ENCODE data around the gene KASH5. TPM values are rescaled to one million over a fixed set of nuclear protein-coding genes. Genes with fewer than 3 reads are reported as not detected.

KASH5 gene
- total and polyA plus RNA-seq, 4 donors, result 0.52 to 2.9 (median 1.5) TPM; not detected in 1

DNA sequence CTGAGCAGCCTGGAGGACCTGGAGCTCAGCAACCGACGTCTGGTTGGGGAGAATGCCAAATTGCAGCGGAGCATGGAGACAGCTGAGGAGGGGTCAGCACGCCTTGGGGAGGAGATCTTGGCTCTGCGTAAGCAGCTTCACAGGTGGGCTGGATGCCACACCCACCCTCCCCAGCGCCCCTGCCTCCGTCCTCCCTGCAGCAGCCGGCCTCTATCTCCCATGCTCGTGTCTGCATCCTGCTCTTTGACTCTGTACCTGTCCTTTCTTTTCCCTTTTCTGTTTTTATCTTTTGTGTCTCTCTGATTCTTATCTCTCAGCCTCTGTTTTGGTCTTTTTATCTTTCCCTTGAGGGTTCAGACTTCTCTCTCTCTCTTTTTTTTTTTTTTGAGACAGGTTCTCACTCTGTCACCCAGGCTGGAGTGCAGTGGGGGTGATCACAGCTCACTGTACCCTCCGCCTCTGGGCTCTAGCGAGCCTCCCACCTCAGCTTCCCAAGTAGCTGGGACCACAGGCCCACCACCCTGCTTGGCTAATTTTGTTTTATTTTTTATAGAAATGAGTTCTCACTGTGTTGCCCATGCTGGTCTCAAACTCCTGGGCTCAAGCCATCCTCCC, 10.1 kb downstream of the KASH5 start:
- Histone ChIP-seq H3K9ac (ENCODE audit: insufficient read depth in 1 of 2, low read length in 2 of 2) (no peak overlapping the region), H3K4me3 (no peak overlapping the region), H3K9me3 (ENCODE audit: control insufficient read depth in 4 of 4, insufficient read depth in 3 of 4, low read length in 3 of 4) (no peaks in the 10 kb centered on the region), H3K27ac (ENCODE audit: low read depth in 1 of 2, low read length in 1 of 2) (no peak overlapping the region), H3K27me3 (ENCODE audit: control insufficient read depth in 3 of 3, insufficient read depth in 3 of 3, low read length in 2 of 3) (peaks cover 0 to 7% (median 3%) of the 10 kb centered on the region in 3 donors), H3K36me3 (ENCODE audit: control insufficient read depth in 4 of 4, insufficient read depth in 4 of 4, low read length in 4 of 4) (no peaks in the 10 kb centered on the region), H3K4me1 (ENCODE audit: control insufficient read depth in 5 of 5, insufficient read depth in 5 of 5, low read length in 5 of 5) (no peaks in the 10 kb centered on the region)
- TF ChIP-seq, protein P1, sequence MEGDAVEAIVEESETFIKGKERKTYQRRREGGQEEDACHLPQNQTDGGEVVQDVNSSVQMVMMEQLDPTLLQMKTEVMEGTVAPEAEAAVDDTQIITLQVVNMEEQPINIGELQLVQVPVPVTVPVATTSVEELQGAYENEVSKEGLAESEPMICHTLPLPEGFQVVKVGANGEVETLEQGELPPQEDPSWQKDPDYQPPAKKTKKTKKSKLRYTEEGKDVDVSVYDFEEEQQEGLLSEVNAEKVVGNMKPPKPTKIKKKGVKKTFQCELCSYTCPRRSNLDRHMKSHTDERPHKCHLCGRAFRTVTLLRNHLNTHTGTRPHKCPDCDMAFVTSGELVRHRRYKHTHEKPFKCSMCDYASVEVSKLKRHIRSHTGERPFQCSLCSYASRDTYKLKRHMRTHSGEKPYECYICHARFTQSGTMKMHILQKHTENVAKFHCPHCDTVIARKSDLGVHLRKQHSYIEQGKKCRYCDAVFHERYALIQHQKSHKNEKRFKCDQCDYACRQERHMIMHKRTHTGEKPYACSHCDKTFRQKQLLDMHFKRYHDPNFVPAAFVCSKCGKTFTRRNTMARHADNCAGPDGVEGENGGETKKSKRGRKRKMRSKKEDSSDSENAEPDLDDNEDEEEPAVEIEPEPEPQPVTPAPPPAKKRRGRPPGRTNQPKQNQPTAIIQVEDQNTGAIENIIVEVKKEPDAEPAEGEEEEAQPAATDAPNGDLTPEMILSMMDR (IDR thresholded peaks at IDR 0.05; ENCODE audit: control extremely low read depth, extremely low read depth), result no peak
- 79 to 82% methylated on average over 11 of the region's 11 CpGs for WGBS, 2 donors
- no peak for ATAC-seq (ENCODE audit: insufficient read depth, low FRiP score)
- no peak for DNase-seq

DNA sequence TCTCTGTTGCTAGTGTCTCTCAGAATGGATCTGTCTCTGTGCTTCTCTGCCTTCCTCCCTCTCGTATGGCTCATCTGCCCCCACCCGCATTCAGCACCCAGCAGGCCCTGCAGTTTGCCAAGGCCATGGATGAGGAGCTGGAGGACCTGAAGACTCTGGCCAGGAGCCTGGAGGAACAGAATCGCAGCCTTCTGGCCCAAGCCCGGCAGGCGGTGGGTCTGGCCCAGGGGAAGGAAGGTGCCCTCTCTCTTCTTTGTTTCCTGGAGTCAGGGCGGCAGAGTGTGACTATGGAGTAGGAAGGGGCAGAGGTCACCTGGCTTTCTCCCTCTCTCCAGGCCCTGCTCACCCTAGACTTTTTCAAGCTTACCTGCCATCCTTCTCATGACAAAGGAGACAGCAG, 10.9 kb downstream of the KASH5 start:
- Histone ChIP-seq H3K9me3 (ENCODE audit: control insufficient read depth in 4 of 4, insufficient read depth in 3 of 4, low read length in 3 of 4) (no peaks in the 10 kb centered on the region), H3K9ac (ENCODE audit: insufficient read depth in 1 of 2, low read length in 2 of 2) (no peak overlapping the region), H3K27me3 (ENCODE audit: control insufficient read depth in 3 of 3, insufficient read depth in 3 of 3, low read length in 2 of 3) (peaks cover 0 to 3% (median 0%) of the 10 kb centered on the region in 3 donors), H3K4me3 (no peak overlapping the region), H3K36me3 (ENCODE audit: control insufficient read depth in 4 of 4, insufficient read depth in 4 of 4, low read length in 4 of 4) (no peaks in the 10 kb centered on the region), H3K4me1 (ENCODE audit: control insufficient read depth in 5 of 5, insufficient read depth in 5 of 5, low read length in 5 of 5) (no peaks in the 10 kb centered on the region), H3K27ac (ENCODE audit: low read depth in 1 of 2, low read length in 1 of 2) (no peak overlapping the region)
- no peak for ATAC-seq (ENCODE audit: insufficient read depth, low FRiP score)
- TF ChIP-seq, protein P1 (IDR thresholded peaks at IDR 0.05; ENCODE audit: control extremely low read depth, extremely low read depth), result no peak
- WGBS, 2 donors, result 84 to 91% methylated on average over 6 of the region's 6 CpGs
- DNase-seq, result no peak

DNA sequence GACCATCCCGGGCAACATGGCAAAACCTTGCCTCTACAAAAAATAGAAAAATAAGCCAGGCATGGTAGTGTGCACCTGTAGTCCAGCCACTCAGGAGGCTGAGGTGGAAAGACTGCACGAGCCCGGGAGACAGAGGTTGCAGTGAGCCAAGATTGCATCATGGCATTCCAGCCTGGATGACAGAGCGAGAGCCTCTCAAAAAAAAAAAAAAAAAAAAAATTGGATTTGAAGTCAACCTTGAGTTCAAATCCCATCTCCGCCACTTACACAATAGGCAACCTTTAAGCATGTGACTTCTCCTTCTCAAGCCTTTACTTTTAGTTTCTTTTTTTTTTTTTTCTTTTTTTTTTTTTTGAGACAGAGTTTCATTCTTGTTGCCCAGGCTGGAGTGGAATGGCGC, 12.0 kb downstream of the KASH5 start:
- no peaks in the 10 kb centered on the region for H3K9me3 ChIP-seq (ENCODE audit: control insufficient read depth in 4 of 4, insufficient read depth in 3 of 4, low read length in 3 of 4)
- no peak overlapping the region for H3K27ac ChIP-seq (ENCODE audit: low read depth in 1 of 2, low read length in 1 of 2)
- 78 to 82% methylated on average over 6 of the region's 6 CpGs for WGBS, 2 donors
- ATAC-seq (ENCODE audit: insufficient read depth, low FRiP score) (no peak), DNase-seq (no peak)
- no peaks in the 10 kb centered on the region for H3K27me3 ChIP-seq (ENCODE audit: control insufficient read depth in 3 of 3, insufficient read depth in 3 of 3, low read length in 2 of 3)
- no peaks in the 10 kb centered on the region for H3K36me3 ChIP-seq (ENCODE audit: control insufficient read depth in 4 of 4, insufficient read depth in 4 of 4, low read length in 4 of 4)
- no peaks in the 10 kb centered on the region for H3K4me1 ChIP-seq (ENCODE audit: control insufficient read depth in 5 of 5, insufficient read depth in 5 of 5, low read length in 5 of 5)
- no peak overlapping the region for H3K9ac ChIP-seq (ENCODE audit: insufficient read depth in 1 of 2, low read length in 2 of 2)
- H3K4me3 ChIP-seq, result no peak overlapping the region
- TF ChIP-seq, protein P1 (IDR thresholded peaks at IDR 0.05; ENCODE audit: control extremely low read depth, extremely low read depth), result no peak

Data from lung (tissue), 12 donors.